OCI-LY1 (cell line): ENCODE measurements around the gene SUN5.

Experiments used
- CTCF ChIP-seq: fragments of 200-600 bp; sonication (generic), shearing (Covaris generic); IDR thresholded peaks from 2 replicates; pipeline ENCODE4 v1.5.1; 2017; ENCODE audit warnings: mild to moderate bottlenecking, antibody characterized with exemption, low read length, moderate library complexity, mixed read lengths
- EZH2 ChIP-seq: fragments of 200-600 bp; sonication (generic), shearing (Covaris generic); IDR thresholded peaks from 2 replicates; pipeline ENCODE4 v1.8.0; 2017; ENCODE audit warnings: borderline replicate concordance, mixed run types, mild to moderate bottlenecking, antibody characterized with exemption, low read length, moderate library complexity, mixed read lengths

- TF ChIP-seq CTCF (no peak), EZH2 (no peak)
Observed at GRCh38 chr20:33033381-33033780, 29.1 kb upstream of the SUN5 start.
